NOMO-1 (cell line): ENCODE measurements around the gene HS6ST1.

Source experiments
- DNase-seq, 2 experiments: peaks; one replicate each; lab custom pipeline; 2025; ENCODE audit not compliant: unreplicated experiment in 2 of 2; lab: John Stamatoyannopoulos, UW

The HS6ST1 gene

GRCh38 chr2:128300151-128301020 lies 18.3 kb downstream of the HS6ST1 start:
- no peak for DNase-seq

- DNase-seq: no peak
These were observed 19.0 kb downstream of the HS6ST1 start for GRCh38 chr2:128299628-128300027.

GRCh38 chr2:128298846-128299507 lies 19.7 kb downstream of the HS6ST1 start:
- no peak for DNase-seq

GRCh38 chr2:128298286-128298685 lies 20.4 kb downstream of the HS6ST1 start:
- no peak for DNase-seq

- DNase-seq: no peak
These were observed 24.7 kb downstream of the HS6ST1 start for GRCh38 chr2:128293870-128294455.

- no peak for DNase-seq
These were observed 25.3 kb downstream of the HS6ST1 start for GRCh38 chr2:128293426-128293755.

- DNase-seq: no peak
These were observed 25.9 kb downstream of the HS6ST1 start for GRCh38 chr2:128292599-128293425.

- DNase-seq: no peak
These were observed 26.6 kb downstream of the HS6ST1 start for GRCh38 chr2:128291844-128292598.

GRCh38 chr2:128291161-128291843 lies 27.4 kb downstream of the HS6ST1 start:
- no peak for DNase-seq

GRCh38 chr2:128290356-128290755 lies 28.3 kb downstream of the HS6ST1 start:
- no peak for DNase-seq

- no peak for DNase-seq
These were observed 29.2 kb downstream of the HS6ST1 start for GRCh38 chr2:128289439-128289838.

GRCh38 chr2:128288781-128289180 lies 29.9 kb downstream of the HS6ST1 start:
- no peak for DNase-seq

- no peak for DNase-seq
These were observed 30.6 kb downstream of the HS6ST1 start for GRCh38 chr2:128287780-128288735.

GRCh38 chr2:128286905-128287779 lies 31.5 kb downstream of the HS6ST1 start:
- no peak for DNase-seq

- DNase-seq: no peak
These were observed 32.5 kb downstream of the HS6ST1 start for GRCh38 chr2:128286011-128286721.

GRCh38 chr2:128285329-128285931 lies 33.2 kb downstream of the HS6ST1 start:
- DNase-seq: no peak

GRCh38 chr2:128284841-128285240 lies 33.8 kb downstream of the HS6ST1 start:
- DNase-seq: no peak
